Type B pancreatic cell (in vitro differentiated cells): ENCODE measurements around the gene GGCT. TPM values are rescaled to one million over a fixed set of nuclear protein-coding genes. Genes with fewer than 3 reads are reported as not detected.

Experiments used
- DNase-seq: peaks from one replicate; pipeline ENCODE4 v3.0.0; 2021; ENCODE audit warnings: mixed read lengths; ENCODE audit not compliant: unreplicated experiment; ENCODE audit errors: extremely low spot score
- H3K27ac Mint-ChIP-seq: 2 replicates; pipeline ENCODE4 v1.8.0; 2021; ENCODE audit warnings: mild to moderate bottlenecking, mixed read lengths
- H3K27me3 Mint-ChIP-seq: 2 replicates; pipeline ENCODE4 v1.8.0; 2021; ENCODE audit warnings: mixed read lengths
- H3K36me3 Mint-ChIP-seq: 2 replicates; pipeline ENCODE4 v1.8.0; 2021; ENCODE audit warnings: mixed read lengths
- H3K4me1 Mint-ChIP-seq: one replicate; pipeline ENCODE4 v1.8.0; 2021; ENCODE audit warnings: mixed read lengths; ENCODE audit not compliant: unreplicated experiment
- H3K4me3 Mint-ChIP-seq: 2 replicates; pipeline ENCODE4 v1.8.0; 2021; ENCODE audit warnings: mild to moderate bottlenecking, mixed read lengths
- H3K9me3 Mint-ChIP-seq: 2 replicates; pipeline ENCODE4 v1.8.0; 2021; ENCODE audit warnings: mixed read lengths
- CTCF ChIP-seq: fragments of 200-600 bp; sonication (generic); conservative IDR thresholded peaks from 2 replicates; pipeline ENCODE4 v1.5.0; 2021; ENCODE audit warnings: antibody characterized with exemption, mild to moderate bottlenecking
- total RNA-seq: library from RNA; stranded (reverse); gene quantifications from 2 replicates; pipeline ENCODE4 v1.2.1, GENCODE V29; 2021; ENCODE audit warnings: low replicate concordance

Gene GGCT
- total RNA-seq, 1 donor from 2014 or later = 72.6 TPM

- DNase-seq = no peak
- peak overlapping the region; percentile 55 for H3K27ac Mint-ChIP-seq
- H3K4me3 Mint-ChIP-seq = peak overlapping the region; percentile 12
- H3K9me3 Mint-ChIP-seq = no peaks in the 10 kb centered on the region
- H3K27me3 Mint-ChIP-seq = no peaks in the 10 kb centered on the region
- H3K4me1 Mint-ChIP-seq = peaks cover 49% of the 10 kb centered on the region
- no peak for TF ChIP-seq CTCF
- peaks cover 3% of the 10 kb centered on the region for H3K36me3 Mint-ChIP-seq
Measured at GRCh38 chr7:30472081-30472783, 32.4 kb downstream of the GGCT start.

GRCh38 chr7:30471205-30471604, 33.4 kb downstream of the GGCT start:
- no peak for TF ChIP-seq CTCF
- Mint-ChIP-seq H3K4me1 (peaks cover 45% of the 10 kb centered on the region), H3K27me3 (no peaks in the 10 kb centered on the region), H3K27ac (peak overlapping the region; percentile 94), H3K9me3 (no peaks in the 10 kb centered on the region), H3K4me3 (peak overlapping the region; percentile 25), H3K36me3 (peaks cover 3% of the 10 kb centered on the region)
- no peak for DNase-seq

GRCh38 chr7:30470771-30471170, 33.9 kb downstream of the GGCT start:
- H3K4me1 Mint-ChIP-seq = peaks cover 47% of the 10 kb centered on the region
- DNase-seq = peak; percentile 31
- H3K27ac Mint-ChIP-seq = peak overlapping the region; percentile 94

GRCh38 chr7:30470163-30470770, 34.4 kb downstream of the GGCT start:
- H3K4me1 Mint-ChIP-seq = peaks cover 52% of the 10 kb centered on the region
- peak; percentile 11 for DNase-seq
- peaks cover 3% of the 10 kb centered on the region for H3K36me3 Mint-ChIP-seq
- no peaks in the 10 kb centered on the region for H3K9me3 Mint-ChIP-seq
- H3K4me3 Mint-ChIP-seq = peak overlapping the region; percentile 44
- TF ChIP-seq CTCF = no peak
- H3K27ac Mint-ChIP-seq = peak overlapping the region; percentile 94
- H3K27me3 Mint-ChIP-seq = no peaks in the 10 kb centered on the region

More at GRCh38 chr7:30470771-30471170, 33.9 kb downstream of the GGCT start:
- TF ChIP-seq CTCF = no peak
- H3K4me3 Mint-ChIP-seq = peak overlapping the region; percentile 37
- H3K9me3 Mint-ChIP-seq = no peaks in the 10 kb centered on the region
- H3K36me3 Mint-ChIP-seq = peaks cover 3% of the 10 kb centered on the region
- H3K27me3 Mint-ChIP-seq = no peaks in the 10 kb centered on the region

GRCh38 chr7:30469303-30469702, 35.3 kb downstream of the GGCT start:
- Mint-ChIP-seq H3K4me1 (peaks cover 59% of the 10 kb centered on the region), H3K27me3 (no peaks in the 10 kb centered on the region), H3K9me3 (no peaks in the 10 kb centered on the region), H3K4me3 (peak overlapping the region; percentile 67), H3K36me3 (peaks cover 3% of the 10 kb centered on the region), H3K27ac (peak overlapping the region; percentile 94)
- DNase-seq = peak; percentile 70
- TF ChIP-seq CTCF = peak; percentile 37
